ENCODE results near the gene CYLD. TPM values are rescaled to one million over a fixed set of nuclear protein-coding genes. Genes with fewer than 3 reads are reported as not detected.

The CYLD gene
- total and polyA plus RNA-seq, 7 donors, result 20.1 to 103 (median 50.5) TPM

GRCh38 chr16:50763211-50763610 is 21.3 kb downstream of the CYLD start:
- ATAC-seq (no peak), DNase-seq (no peak)
- 93 to 95% (median 95%) methylated on average over 2 of the region's 2 CpGs for WGBS, 3 donors
- intact Hi-C loops (cut with DNase I), result loop anchor here in 1 of 2 donors (5.0 kb wide), 1 partner anchor 39 kb away; no protein-coding TSS in a partner anchor
- Histone ChIP-seq H3K9me3 (no peaks in the 10 kb centered on the region), H3K36me3 (ENCODE audit: insufficient read depth in 1 of 2, low read depth in 1 of 2) (peaks cover 0 to 19% of the 10 kb centered on the region in 2 donors), H3K4me3 (no peak overlapping the region), H3K27ac (no peak overlapping the region), H3K27me3 (ENCODE audit: insufficient read depth in 3 of 3, low read length in 2 of 3) (no peaks in the 10 kb centered on the region), H3K4me1 (peaks cover 14% of the 10 kb centered on the region)
- TF ChIP-seq CTCF (IDR thresholded peaks at IDR 0.05), result no peak

GRCh38 chr16:50765260-50765659 is 23.4 kb downstream of the CYLD start:
- H3K27ac ChIP-seq, result no peak overlapping the region
- H3K9me3 ChIP-seq, result no peaks in the 10 kb centered on the region
- H3K36me3 ChIP-seq (ENCODE audit: insufficient read depth in 1 of 2, low read depth in 1 of 2), result peaks cover 0 to 23% of the 10 kb centered on the region in 2 donors
- WGBS, 3 donors, result 92 to 100% (median 95%) methylated on average over 1 of the region's 1 CpG
- no peaks in the 10 kb centered on the region for H3K27me3 ChIP-seq (ENCODE audit: insufficient read depth in 3 of 3, low read length in 2 of 3)
- peaks cover 14% of the 10 kb centered on the region for H3K4me1 ChIP-seq
- ATAC-seq (no peak), DNase-seq (no peak)
- TF ChIP-seq CTCF (IDR thresholded peaks at IDR 0.05), result no peak
- intact Hi-C loops (cut with DNase I), result no loop called here
- H3K4me3 ChIP-seq, result no peak overlapping the region

GRCh38 chr16:50765861-50766260 is 24.0 kb downstream of the CYLD start:
- Histone ChIP-seq H3K4me1 (peaks cover 14% of the 10 kb centered on the region), H3K27ac (no peak overlapping the region), H3K27me3 (ENCODE audit: insufficient read depth in 3 of 3, low read length in 2 of 3) (no peaks in the 10 kb centered on the region), H3K9me3 (no peaks in the 10 kb centered on the region), H3K4me3 (no peak overlapping the region), H3K36me3 (ENCODE audit: insufficient read depth in 1 of 2, low read depth in 1 of 2) (peaks cover 0 to 23% of the 10 kb centered on the region in 2 donors)
- intact Hi-C loops (cut with DNase I), result no loop called here
- DNase-seq (no peak), ATAC-seq (no peak)
- 90 to 100% (median 100%) methylated on average over 1 of the region's 1 CpG for WGBS, 3 donors
- no peak for TF ChIP-seq CTCF (IDR thresholded peaks at IDR 0.05)

GRCh38 chr16:50767197-50767596 is 25.3 kb downstream of the CYLD start:
- H3K4me1 ChIP-seq, result peaks cover 4% of the 10 kb centered on the region
- WGBS, 3 donors, result 97 to 99% (median 99%) methylated on average over 2 of the region's 2 CpGs
- no peak for ATAC-seq

More at GRCh38 chr16:50767197-50767596, 25.3 kb downstream of the CYLD start:
- no peaks in the 10 kb centered on the region for H3K27me3 ChIP-seq (ENCODE audit: insufficient read depth in 3 of 3, low read length in 2 of 3)
- TF ChIP-seq CTCF (IDR thresholded peaks at IDR 0.05), result no peak
- no peaks in the 10 kb centered on the region for H3K9me3 ChIP-seq
- intact Hi-C loops (cut with DNase I), result no loop called here
- DNase-seq, result no peak
- no peak overlapping the region for H3K27ac ChIP-seq
- peaks cover 0 to 23% of the 10 kb centered on the region in 2 donors for H3K36me3 ChIP-seq (ENCODE audit: insufficient read depth in 1 of 2, low read depth in 1 of 2)
- no peak overlapping the region for H3K4me3 ChIP-seq
